Stimulated activated CD4-positive, alpha-beta T cell treated with anti-CD3 and anti-CD28 coated beads, TNF-alpha, amount 100 ng/mL, for 48 hours (primary cell): ENCODE results near the gene BCOR.

Experiments used
- DNase-seq, 3 donors: peaks; one replicate each; pipeline ENCODE4 v3.0.0-alpha.2; 2020; ENCODE audit warnings: low read depth in 3 of 3

BCOR gene

GRCh38 chrX:40019541-40019940 lies 78.2 kb downstream of the BCOR start:
- no peak for DNase-seq

DNA sequence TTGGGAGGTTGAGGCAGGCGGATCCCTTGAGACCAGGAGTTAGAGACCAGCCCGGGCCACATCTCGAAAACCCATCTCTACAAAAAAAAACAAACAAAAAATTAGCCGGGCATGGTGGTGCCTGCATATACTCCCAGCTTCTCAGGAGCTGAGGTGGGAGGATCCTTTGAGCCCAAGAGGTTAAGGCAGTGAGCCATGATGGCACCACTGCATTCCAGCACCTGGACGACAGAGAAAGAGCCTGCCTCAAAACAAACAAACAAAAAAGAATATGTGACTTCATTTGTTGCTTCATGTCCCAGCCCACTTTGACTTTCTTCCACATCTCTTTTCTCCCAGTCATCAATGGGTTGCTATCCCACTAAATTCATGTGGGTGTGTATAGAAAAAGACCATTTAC lies 79.7 kb downstream of the BCOR start:
- no peak for DNase-seq

GRCh38 chrX:40016749-40017148 lies 81.0 kb downstream of the BCOR start:
- no peak for DNase-seq

DNA sequence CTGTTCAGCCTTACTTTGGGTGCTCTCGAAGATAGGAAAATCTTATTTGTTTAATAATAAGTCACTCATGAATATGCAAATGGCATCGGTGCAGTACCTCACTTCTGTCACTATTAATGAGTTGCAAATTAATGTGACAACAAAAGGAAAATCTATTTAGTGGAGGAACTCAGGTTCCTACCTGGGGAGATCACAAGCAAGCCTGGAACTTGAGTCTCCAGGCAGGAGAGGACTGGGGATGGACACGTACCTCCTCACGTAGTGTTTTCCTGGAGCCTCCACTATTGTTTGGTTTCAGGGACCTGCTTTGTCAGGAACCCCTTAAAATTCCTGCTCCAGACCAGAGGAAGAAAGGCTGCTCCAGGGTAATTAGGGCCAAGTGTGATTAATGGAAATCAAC lies 82.1 kb downstream of the BCOR start:
- DNase-seq: no peak

DNA sequence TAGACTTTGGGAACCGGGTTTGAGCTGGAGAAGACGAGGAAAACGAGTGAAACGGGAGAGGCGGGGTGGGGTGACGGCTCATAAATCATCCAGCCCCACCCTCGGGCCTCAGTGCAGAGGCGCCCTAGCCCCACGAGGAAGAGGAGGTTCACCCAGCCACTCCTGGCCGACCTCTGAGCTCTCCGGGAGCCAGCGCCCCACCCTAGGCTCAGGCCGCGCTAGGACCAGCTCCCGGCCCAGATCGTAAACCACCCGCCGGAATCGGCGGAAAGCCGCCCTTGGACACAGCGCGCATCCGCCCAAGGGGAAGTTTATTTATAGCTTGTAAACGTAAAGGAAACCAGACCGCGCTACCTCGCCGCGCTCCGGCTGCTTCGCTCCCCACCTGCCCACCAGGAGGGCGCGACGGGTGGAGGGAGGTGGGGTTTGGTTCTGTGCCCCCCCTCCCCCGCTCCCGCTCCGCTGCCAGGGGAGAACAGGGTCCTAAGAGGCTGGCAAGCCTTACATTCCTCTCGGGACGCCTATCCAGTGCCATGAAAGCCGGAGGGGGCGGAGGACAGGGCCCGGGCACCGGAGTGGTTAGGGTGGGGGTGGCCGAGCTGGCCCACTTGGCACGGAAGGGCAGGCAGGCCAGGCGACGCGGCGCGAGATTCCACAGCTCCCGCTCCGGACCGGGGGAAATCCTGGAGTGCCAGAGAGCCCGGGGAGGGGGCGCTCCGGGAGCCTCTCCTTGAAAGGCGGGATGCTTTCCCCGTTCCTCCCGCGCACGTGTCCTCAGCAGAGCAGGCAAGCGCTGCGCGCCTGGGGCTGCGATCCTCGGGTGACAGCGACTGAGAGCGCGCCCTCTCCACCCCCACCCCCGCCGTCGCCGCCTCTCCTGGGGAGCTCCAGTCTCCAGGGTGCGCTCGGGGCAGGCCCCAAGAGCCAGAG lies 84.2 kb downstream of the BCOR start:
- DNase-seq: no peak

- no peak for DNase-seq
Observed at GRCh38 chrX:40012868-40013265, 84.9 kb downstream of the BCOR start.

GRCh38 chrX:40012039-40012867 lies 85.5 kb downstream of the BCOR start:
- DNase-seq: no peak

DNA sequence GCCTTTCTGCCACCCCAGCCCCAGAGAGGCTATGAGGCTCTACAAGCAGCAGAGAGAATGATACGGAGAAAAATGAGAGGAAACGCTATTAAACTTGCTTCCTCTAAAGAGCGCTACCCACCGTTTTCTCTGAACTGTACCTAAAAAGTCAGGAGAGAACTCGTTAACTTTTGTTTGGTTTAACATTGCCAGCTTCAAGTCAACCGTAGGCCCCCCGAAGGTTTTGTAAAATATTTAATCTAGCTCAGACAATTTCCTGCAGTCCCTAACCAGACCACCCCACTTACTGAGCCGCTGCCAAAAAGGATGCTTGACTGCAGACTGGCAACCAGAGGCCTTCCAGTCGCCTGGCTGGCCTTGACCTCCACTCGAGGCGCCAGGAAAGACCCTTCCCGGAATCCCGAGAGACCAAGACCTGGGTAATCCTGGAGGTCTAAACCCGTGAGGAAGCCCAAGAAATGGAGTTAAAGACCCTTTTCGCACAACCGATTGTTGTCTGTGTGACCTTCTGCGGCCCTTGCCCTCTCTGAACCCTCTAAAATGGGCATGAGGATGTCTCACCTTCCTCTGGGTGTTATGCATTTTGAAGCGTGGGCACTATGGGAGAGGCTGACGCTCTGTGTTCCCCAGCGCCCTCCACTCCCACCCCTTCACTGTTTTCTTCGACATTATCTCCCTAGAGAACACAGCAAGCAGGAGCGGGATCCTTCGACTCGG lies 86.3 kb downstream of the BCOR start:
- no peak for DNase-seq

DNA sequence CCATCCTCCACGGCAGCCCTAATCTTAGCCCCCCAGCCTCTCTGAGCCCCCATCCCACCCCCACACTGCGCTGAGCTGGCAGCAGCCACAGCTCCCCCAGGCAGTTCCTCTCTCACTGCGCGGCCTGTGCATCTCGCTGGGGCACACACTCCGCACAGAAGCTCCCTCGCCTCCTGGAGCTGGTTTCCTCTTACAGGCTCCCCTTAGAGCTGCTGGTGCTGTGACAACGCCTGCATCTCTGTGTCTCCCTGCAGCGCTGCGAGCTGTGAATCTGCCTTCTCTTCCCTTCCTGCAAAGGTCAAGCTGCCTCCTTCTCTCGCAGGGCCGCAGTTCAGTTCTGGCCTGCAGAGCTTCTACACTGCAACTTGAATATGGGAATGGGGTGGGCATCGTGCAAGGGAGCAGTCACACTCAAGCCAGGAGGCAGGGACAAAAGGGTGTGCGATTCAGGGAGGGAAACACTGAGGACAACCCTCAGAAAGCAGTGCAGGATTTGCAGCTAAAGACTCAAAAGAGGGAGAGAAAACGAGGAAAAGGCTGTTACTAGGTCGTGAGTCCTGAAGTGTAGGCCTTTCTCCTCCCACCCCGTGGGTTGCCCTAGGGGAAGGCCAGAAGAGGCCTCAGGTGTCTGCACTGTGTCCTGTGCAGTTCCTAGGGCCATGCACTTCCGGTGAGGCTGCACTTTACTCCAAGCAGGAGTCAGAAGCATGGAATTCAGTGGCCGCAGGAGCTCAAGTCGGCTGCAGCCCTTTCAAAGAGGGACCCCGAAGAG lies 87.0 kb downstream of the BCOR start:
- DNase-seq: no peak

- no peak for DNase-seq
Observed at GRCh38 chrX:40009890-40010289, 87.9 kb downstream of the BCOR start.

GRCh38 chrX:40009462-40009851 lies 88.3 kb downstream of the BCOR start:
- DNase-seq: no peak

GRCh38 chrX:40008791-40009461 lies 88.8 kb downstream of the BCOR start:
- DNase-seq: no peak

- no peak for DNase-seq
Observed at GRCh38 chrX:40007756-40008705, 89.7 kb downstream of the BCOR start.

- DNase-seq: no peak
Observed at GRCh38 chrX:40007131-40007755, 90.5 kb downstream of the BCOR start.

- no peak for DNase-seq
Observed at GRCh38 chrX:40006106-40007017, 91.4 kb downstream of the BCOR start.

GRCh38 chrX:40005292-40006011 lies 92.3 kb downstream of the BCOR start:
- DNase-seq: no peak

- DNase-seq: no peak
Observed at GRCh38 chrX:40004921-40005291, 92.9 kb downstream of the BCOR start.

GRCh38 chrX:40004246-40004535 lies 93.6 kb downstream of the BCOR start:
- DNase-seq: no peak
